PFSK-1 (cell line): Measurements from ENCODE around the gene SLC12A8.

Source experiments
- POLR2AphosphoS5 ChIP-seq: IDR thresholded peaks from 2 replicates; pipeline ENCODE4 v1.6.1; 2012; ENCODE audit warnings: low read depth, mild to moderate bottlenecking, control low read depth, low read length, moderate library complexity
- SIN3A ChIP-seq: IDR thresholded peaks from 2 replicates; pipeline ENCODE4 v1.6.1; 2012; ENCODE audit warnings: mild to moderate bottlenecking, low read length, moderate library complexity, borderline replicate concordance; ENCODE audit not compliant: insufficient read depth
- TAF1 ChIP-seq: IDR thresholded peaks from 2 replicates; pipeline ENCODE4 v1.6.1; 2012; ENCODE audit warnings: low read length, control low read depth, borderline replicate concordance; ENCODE audit not compliant: insufficient read depth
- TF ChIP-seq, protein P1 (sequence below), 2 experiments: IDR thresholded peaks; 2 replicates each; pipeline versions ENCODE4 v1.6.1 to v1.8.0; 2011 to 2012; ENCODE audit warnings: low read depth in 2 of 2, low read length in 2 of 2, control low read depth in 1 of 2, inconsistent platforms in 1 of 2, mild to moderate bottlenecking in 1 of 2, moderate library complexity in 1 of 2; ENCODE audit not compliant: insufficient read depth in 1 of 2

GRCh38 chr3:125221831-125222230 lies 9.3 kb upstream of the SLC12A8 start:
- TF ChIP-seq POLR2AphosphoS5 (no peak), SIN3A (no peak), TAF1 (no peak)
- TF ChIP-seq, protein P1, sequence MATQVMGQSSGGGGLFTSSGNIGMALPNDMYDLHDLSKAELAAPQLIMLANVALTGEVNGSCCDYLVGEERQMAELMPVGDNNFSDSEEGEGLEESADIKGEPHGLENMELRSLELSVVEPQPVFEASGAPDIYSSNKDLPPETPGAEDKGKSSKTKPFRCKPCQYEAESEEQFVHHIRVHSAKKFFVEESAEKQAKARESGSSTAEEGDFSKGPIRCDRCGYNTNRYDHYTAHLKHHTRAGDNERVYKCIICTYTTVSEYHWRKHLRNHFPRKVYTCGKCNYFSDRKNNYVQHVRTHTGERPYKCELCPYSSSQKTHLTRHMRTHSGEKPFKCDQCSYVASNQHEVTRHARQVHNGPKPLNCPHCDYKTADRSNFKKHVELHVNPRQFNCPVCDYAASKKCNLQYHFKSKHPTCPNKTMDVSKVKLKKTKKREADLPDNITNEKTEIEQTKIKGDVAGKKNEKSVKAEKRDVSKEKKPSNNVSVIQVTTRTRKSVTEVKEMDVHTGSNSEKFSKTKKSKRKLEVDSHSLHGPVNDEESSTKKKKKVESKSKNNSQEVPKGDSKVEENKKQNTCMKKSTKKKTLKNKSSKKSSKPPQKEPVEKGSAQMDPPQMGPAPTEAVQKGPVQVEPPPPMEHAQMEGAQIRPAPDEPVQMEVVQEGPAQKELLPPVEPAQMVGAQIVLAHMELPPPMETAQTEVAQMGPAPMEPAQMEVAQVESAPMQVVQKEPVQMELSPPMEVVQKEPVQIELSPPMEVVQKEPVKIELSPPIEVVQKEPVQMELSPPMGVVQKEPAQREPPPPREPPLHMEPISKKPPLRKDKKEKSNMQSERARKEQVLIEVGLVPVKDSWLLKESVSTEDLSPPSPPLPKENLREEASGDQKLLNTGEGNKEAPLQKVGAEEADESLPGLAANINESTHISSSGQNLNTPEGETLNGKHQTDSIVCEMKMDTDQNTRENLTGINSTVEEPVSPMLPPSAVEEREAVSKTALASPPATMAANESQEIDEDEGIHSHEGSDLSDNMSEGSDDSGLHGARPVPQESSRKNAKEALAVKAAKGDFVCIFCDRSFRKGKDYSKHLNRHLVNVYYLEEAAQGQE (IDR thresholded peaks at IDR 0.05; ENCODE audit: insufficient read depth in 1 of 2, low read depth in 2 of 2, low read length in 2 of 2): no peak
